Measurements from ENCODE around the gene RAB7B. TPM values are rescaled to one million over a fixed set of nuclear protein-coding genes. Genes with fewer than 3 reads are reported as not detected.
"Not testable (repeated sequence)": the region's sequence is repeated elsewhere in the genome, so short reads cannot be mapped to it uniquely, and the experiment has no call there.

RAB7B gene
- polyA plus RNA-seq, 4 donors = 2.2 to 11.2 (median 3.9) TPM

GRCh38 chr1:205998457-205999241 is 4.5 kb downstream of the RAB7B start:
- peak in 1 of 4 donors; percentile 24 for DNase-seq (ENCODE audit: low read depth in 4 of 4, low spot score in 3 of 4)

GRCh38 chr1:205996641-205997040 is 6.6 kb downstream of the RAB7B start:
- DNase-seq (ENCODE audit: low read depth in 4 of 4, low spot score in 3 of 4) = not testable (repeated sequence)

GRCh38 chr1:205994346-205994745 is 8.8 kb downstream of the RAB7B start:
- no peak for DNase-seq (ENCODE audit: low read depth in 4 of 4, low spot score in 3 of 4)

GRCh38 chr1:205993068-205993467 is 10.1 kb downstream of the RAB7B start:
- no peak for DNase-seq (ENCODE audit: low read depth in 4 of 4, low spot score in 3 of 4)

GRCh38 chr1:205992218-205992882 is 10.8 kb downstream of the RAB7B start:
- no peak for DNase-seq (ENCODE audit: low read depth in 4 of 4, low spot score in 3 of 4)

GRCh38 chr1:205991237-205991636 is 12.0 kb downstream of the RAB7B start:
- DNase-seq (ENCODE audit: low read depth in 4 of 4, low spot score in 3 of 4) = no peak

GRCh38 chr1:205990226-205990625 is 13.0 kb downstream of the RAB7B start:
- no peak for DNase-seq (ENCODE audit: low read depth in 4 of 4, low spot score in 3 of 4)

- DNase-seq (ENCODE audit: low read depth in 4 of 4, low spot score in 3 of 4) = no peak
Measured at GRCh38 chr1:205989786-205990185, 13.4 kb downstream of the RAB7B start.

- DNase-seq (ENCODE audit: low read depth in 4 of 4, low spot score in 3 of 4) = no peak
Measured at GRCh38 chr1:205988585-205988995, 14.6 kb downstream of the RAB7B start.

- no peak for DNase-seq (ENCODE audit: low read depth in 4 of 4, low spot score in 3 of 4)
Measured at GRCh38 chr1:205986861-205987260, 16.3 kb downstream of the RAB7B start.

- no peak for DNase-seq (ENCODE audit: low read depth in 4 of 4, low spot score in 3 of 4)
Measured at GRCh38 chr1:205986292-205986691, 16.9 kb downstream of the RAB7B start.

GRCh38 chr1:205985330-205986005 is 17.7 kb downstream of the RAB7B start:
- no peak for DNase-seq (ENCODE audit: low read depth in 4 of 4, low spot score in 3 of 4)

GRCh38 chr1:205983925-205984725 is 19.1 kb downstream of the RAB7B start:
- no peak for DNase-seq (ENCODE audit: low read depth in 4 of 4, low spot score in 3 of 4)

GRCh38 chr1:205981257-205981656 is 21.9 kb downstream of the RAB7B start:
- DNase-seq (ENCODE audit: low read depth in 4 of 4, low spot score in 3 of 4) = no peak

GRCh38 chr1:205980237-205980870 is 22.8 kb downstream of the RAB7B start:
- DNase-seq (ENCODE audit: low read depth in 4 of 4, low spot score in 3 of 4) = no peak

GRCh38 chr1:205979301-205979700 is 23.9 kb downstream of the RAB7B start:
- no peak for DNase-seq (ENCODE audit: low read depth in 4 of 4, low spot score in 3 of 4)

GRCh38 chr1:205978676-205979075 is 24.5 kb downstream of the RAB7B start:
- DNase-seq (ENCODE audit: low read depth in 4 of 4, low spot score in 3 of 4) = no peak

- DNase-seq (ENCODE audit: low read depth in 4 of 4, low spot score in 3 of 4) = peak in 3 of 4 donors; percentile 52 to 60 (median 58)
Measured at GRCh38 chr1:205977402-205978014, 25.7 kb downstream of the RAB7B start.

- DNase-seq (ENCODE audit: low read depth in 4 of 4, low spot score in 3 of 4) = no peak
Measured at GRCh38 chr1:205976708-205977401, 26.3 kb downstream of the RAB7B start.
